GM23338 (cell line): ENCODE results near the gene HJURP. TPM values are rescaled to one million over a fixed set of nuclear protein-coding genes. Genes with fewer than 3 reads are reported as not detected.

ENCODE experiments used
- ATAC-seq: fragments of 200-7000 bp; cut with Tn5 transposase; 3 replicates; pipeline ENCODE4 v1.9.1; 2020
- DNase-seq: peaks from one replicate; pipeline ENCODE4 v3.0.0-alpha.2; 2015; ENCODE audit warnings: low spot score
- H2AFZ ChIP-seq: fragments of 200-600 bp; sonication (generic); 2 replicates; pipeline ENCODE4 v1.8.0; 2016; ENCODE audit warnings: antibody characterized with exemption, mild to moderate bottlenecking, moderate library complexity
- H3F3A ChIP-seq: fragments of 200-600 bp; sonication (generic); replicated peaks from 2 replicates; pipeline ENCODE4 v1.8.0; 2017; ENCODE audit warnings: antibody characterized with exemption, mixed run types, low read depth
- H3K27ac ChIP-seq: fragments of 200-600 bp; sonication (generic); 2 replicates; pipeline ENCODE4 v1.6.1; 2016; ENCODE audit warnings: low read depth
- H3K27me3 ChIP-seq: fragments of 200-600 bp; sonication (generic); 2 replicates; pipeline ENCODE4 v1.8.0; 2016; ENCODE audit warnings: mild to moderate bottlenecking, mixed run types, moderate library complexity; ENCODE audit not compliant: insufficient read depth
- H3K36me3 ChIP-seq: fragments of 200-600 bp; sonication (generic); 2 replicates; pipeline ENCODE4 v1.8.0; 2016; ENCODE audit warnings: mild to moderate bottlenecking; ENCODE audit not compliant: insufficient read depth
- H3K4me1 ChIP-seq: fragments of 200-600 bp; sonication (generic); 2 replicates; pipeline ENCODE4 v1.8.0; 2016; ENCODE audit warnings: mild to moderate bottlenecking, moderate library complexity; ENCODE audit not compliant: insufficient read depth
- H3K4me2 ChIP-seq: fragments of 200-600 bp; sonication (generic); 2 replicates; pipeline ENCODE4 v1.7.1; 2017; ENCODE audit warnings: mixed run types
- H3K4me3 ChIP-seq: fragments of 200-600 bp; sonication (generic); 2 replicates; pipeline ENCODE4 v1.6.1; 2016; ENCODE audit warnings: mixed run types
- H3K79me2 ChIP-seq: fragments of 200-600 bp; sonication (generic); replicated peaks from 2 replicates; pipeline ENCODE4 v1.8.0; 2017; ENCODE audit warnings: mild to moderate bottlenecking; ENCODE audit not compliant: insufficient read depth
- H3K9me2 ChIP-seq: fragments of 200-600 bp; sonication (generic); 2 replicates; pipeline ENCODE4 v1.8.0; 2017; ENCODE audit not compliant: insufficient read depth
- H4K20me1 ChIP-seq: fragments of 200-600 bp; sonication (generic); replicated peaks from 2 replicates; pipeline ENCODE4 v1.8.0; 2017; ENCODE audit warnings: mild to moderate bottlenecking; ENCODE audit not compliant: insufficient read depth
- H3K27ac Mint-ChIP-seq: 2 replicates; pipeline ENCODE4 v1.8.0; 2020; ENCODE audit warnings: inconsistent platforms, mild to moderate bottlenecking, moderate library complexity, mixed read lengths
- H3K27me3 Mint-ChIP-seq: 3 replicates; pipeline ENCODE4 v1.8.0; 2022; ENCODE audit warnings: low read depth, mild to moderate bottlenecking, moderate library complexity, mixed read lengths, inconsistent platforms; ENCODE audit not compliant: insufficient read depth, poor library complexity
- H3K36me3 Mint-ChIP-seq: 3 replicates; pipeline ENCODE4 v1.8.0; 2021; ENCODE audit warnings: low read depth, mild to moderate bottlenecking, inconsistent platforms, moderate library complexity, mixed read lengths
- H3K4me1 Mint-ChIP-seq: 3 replicates; pipeline ENCODE4 v1.8.0; 2020; ENCODE audit warnings: mild to moderate bottlenecking, inconsistent platforms, mixed read lengths
- H3K4me3 Mint-ChIP-seq: 3 replicates; pipeline ENCODE4 v1.8.0; 2021; ENCODE audit warnings: moderate library complexity, mild to moderate bottlenecking, inconsistent platforms, mixed read lengths
- H3K9me3 Mint-ChIP-seq: 3 replicates; pipeline ENCODE4 v1.8.0; 2020; ENCODE audit warnings: moderate library complexity, mild to moderate bottlenecking, inconsistent platforms, mixed read lengths
- EZH2 ChIP-seq: fragments of 200-600 bp; sonication (generic); IDR thresholded peaks from one replicate; pipeline ENCODE4 v1.8.0; 2017; ENCODE audit warnings: antibody characterized with exemption, mild to moderate bottlenecking, low read depth; ENCODE audit not compliant: unreplicated experiment
- EZH2phosphoT487 ChIP-seq: fragments of 200-600 bp; sonication (generic); IDR thresholded peaks from one replicate; pipeline ENCODE4 v1.8.1; 2018; ENCODE audit warnings: antibody characterized with exemption; ENCODE audit not compliant: unreplicated experiment
- NANOG ChIP-seq: IDR thresholded peaks from 2 replicates; pipeline ENCODE4 v1.6.1; 2016; ENCODE audit warnings: antibody characterized with exemption, borderline replicate concordance
- ZNF331 ChIP-seq: fragments of 250-450 bp; sonication (Bioruptor Pico); IDR thresholded peaks from 2 replicates; pipeline ENCODE4 v1.5.0; 2020; ENCODE audit warnings: low read depth, mild to moderate bottlenecking, moderate library complexity
- polyA plus RNA-seq: library from polyadenylated mRNA; unstranded; fragments of >200 nt; fragmentation: Nextera tagmentation; extraction: Ambion mirVana; gene quantifications from 2 replicates; pipeline ENCODE4 v1.2.1, GENCODE V29; 2016
- total RNA-seq: library from RNA; depleted of rRNA; stranded (reverse); fragments of >200 nt; shearing (Covaris generic); gene quantifications from 2 replicates; pipeline ENCODE4 v1.2.3, GENCODE V29; 2014
- TF ChIP-seq, protein P1 (sequence below), 2 experiments: fragments of 200-600 bp in 1 of 2; sonication (generic) in 1 of 2; conservative IDR thresholded peaks; 2 replicates each; pipeline versions ENCODE4 v1.5.1 to v1.6.1; 2016 to 2017; ENCODE audit warnings: antibody characterized with exemption in 2 of 2, low read depth in 2 of 2, mild to moderate bottlenecking in 2 of 2, moderate library complexity in 1 of 2
- TF ChIP-seq, protein P2 (sequence below): fragments of 250-450 bp; sonication (Bioruptor Pico); IDR thresholded peaks from 2 replicates; pipeline ENCODE4 v1.5.0; 2020; ENCODE audit warnings: mild to moderate bottlenecking, moderate library complexity

Gene HJURP
- total and polyA plus RNA-seq, 2 experiments from 2014 or later: 42.9 to 49.2 TPM

GRCh38 chr2:233802132-233802815 is 52.1 kb downstream of the HJURP start:
- Mint-ChIP-seq H3K36me3 (no peaks in the 10 kb centered on the region; the same call in 2 of the 3 replicates), H3K9me3 (peaks cover 19% of the 10 kb centered on the region), H3K4me1 (no peaks in the 10 kb centered on the region), H3K4me3 (no peak overlapping the region), H3K27ac (no peak overlapping the region), H3K27me3 (peaks cover 3% of the 10 kb centered on the region)
- DNase-seq (no peak), ATAC-seq (no peak)
- TF ChIP-seq EZH2phosphoT487 (no peak), NANOG (no peak), EZH2 (no peak), ZNF331 (CRISPR knock-in tag) (no peak)
- TF ChIP-seq, protein P1, sequence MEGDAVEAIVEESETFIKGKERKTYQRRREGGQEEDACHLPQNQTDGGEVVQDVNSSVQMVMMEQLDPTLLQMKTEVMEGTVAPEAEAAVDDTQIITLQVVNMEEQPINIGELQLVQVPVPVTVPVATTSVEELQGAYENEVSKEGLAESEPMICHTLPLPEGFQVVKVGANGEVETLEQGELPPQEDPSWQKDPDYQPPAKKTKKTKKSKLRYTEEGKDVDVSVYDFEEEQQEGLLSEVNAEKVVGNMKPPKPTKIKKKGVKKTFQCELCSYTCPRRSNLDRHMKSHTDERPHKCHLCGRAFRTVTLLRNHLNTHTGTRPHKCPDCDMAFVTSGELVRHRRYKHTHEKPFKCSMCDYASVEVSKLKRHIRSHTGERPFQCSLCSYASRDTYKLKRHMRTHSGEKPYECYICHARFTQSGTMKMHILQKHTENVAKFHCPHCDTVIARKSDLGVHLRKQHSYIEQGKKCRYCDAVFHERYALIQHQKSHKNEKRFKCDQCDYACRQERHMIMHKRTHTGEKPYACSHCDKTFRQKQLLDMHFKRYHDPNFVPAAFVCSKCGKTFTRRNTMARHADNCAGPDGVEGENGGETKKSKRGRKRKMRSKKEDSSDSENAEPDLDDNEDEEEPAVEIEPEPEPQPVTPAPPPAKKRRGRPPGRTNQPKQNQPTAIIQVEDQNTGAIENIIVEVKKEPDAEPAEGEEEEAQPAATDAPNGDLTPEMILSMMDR (conservative IDR thresholded peaks at IDR 0.05; ENCODE audit: low read depth in 2 of 2): no peak
- TF ChIP-seq, protein P2, sequence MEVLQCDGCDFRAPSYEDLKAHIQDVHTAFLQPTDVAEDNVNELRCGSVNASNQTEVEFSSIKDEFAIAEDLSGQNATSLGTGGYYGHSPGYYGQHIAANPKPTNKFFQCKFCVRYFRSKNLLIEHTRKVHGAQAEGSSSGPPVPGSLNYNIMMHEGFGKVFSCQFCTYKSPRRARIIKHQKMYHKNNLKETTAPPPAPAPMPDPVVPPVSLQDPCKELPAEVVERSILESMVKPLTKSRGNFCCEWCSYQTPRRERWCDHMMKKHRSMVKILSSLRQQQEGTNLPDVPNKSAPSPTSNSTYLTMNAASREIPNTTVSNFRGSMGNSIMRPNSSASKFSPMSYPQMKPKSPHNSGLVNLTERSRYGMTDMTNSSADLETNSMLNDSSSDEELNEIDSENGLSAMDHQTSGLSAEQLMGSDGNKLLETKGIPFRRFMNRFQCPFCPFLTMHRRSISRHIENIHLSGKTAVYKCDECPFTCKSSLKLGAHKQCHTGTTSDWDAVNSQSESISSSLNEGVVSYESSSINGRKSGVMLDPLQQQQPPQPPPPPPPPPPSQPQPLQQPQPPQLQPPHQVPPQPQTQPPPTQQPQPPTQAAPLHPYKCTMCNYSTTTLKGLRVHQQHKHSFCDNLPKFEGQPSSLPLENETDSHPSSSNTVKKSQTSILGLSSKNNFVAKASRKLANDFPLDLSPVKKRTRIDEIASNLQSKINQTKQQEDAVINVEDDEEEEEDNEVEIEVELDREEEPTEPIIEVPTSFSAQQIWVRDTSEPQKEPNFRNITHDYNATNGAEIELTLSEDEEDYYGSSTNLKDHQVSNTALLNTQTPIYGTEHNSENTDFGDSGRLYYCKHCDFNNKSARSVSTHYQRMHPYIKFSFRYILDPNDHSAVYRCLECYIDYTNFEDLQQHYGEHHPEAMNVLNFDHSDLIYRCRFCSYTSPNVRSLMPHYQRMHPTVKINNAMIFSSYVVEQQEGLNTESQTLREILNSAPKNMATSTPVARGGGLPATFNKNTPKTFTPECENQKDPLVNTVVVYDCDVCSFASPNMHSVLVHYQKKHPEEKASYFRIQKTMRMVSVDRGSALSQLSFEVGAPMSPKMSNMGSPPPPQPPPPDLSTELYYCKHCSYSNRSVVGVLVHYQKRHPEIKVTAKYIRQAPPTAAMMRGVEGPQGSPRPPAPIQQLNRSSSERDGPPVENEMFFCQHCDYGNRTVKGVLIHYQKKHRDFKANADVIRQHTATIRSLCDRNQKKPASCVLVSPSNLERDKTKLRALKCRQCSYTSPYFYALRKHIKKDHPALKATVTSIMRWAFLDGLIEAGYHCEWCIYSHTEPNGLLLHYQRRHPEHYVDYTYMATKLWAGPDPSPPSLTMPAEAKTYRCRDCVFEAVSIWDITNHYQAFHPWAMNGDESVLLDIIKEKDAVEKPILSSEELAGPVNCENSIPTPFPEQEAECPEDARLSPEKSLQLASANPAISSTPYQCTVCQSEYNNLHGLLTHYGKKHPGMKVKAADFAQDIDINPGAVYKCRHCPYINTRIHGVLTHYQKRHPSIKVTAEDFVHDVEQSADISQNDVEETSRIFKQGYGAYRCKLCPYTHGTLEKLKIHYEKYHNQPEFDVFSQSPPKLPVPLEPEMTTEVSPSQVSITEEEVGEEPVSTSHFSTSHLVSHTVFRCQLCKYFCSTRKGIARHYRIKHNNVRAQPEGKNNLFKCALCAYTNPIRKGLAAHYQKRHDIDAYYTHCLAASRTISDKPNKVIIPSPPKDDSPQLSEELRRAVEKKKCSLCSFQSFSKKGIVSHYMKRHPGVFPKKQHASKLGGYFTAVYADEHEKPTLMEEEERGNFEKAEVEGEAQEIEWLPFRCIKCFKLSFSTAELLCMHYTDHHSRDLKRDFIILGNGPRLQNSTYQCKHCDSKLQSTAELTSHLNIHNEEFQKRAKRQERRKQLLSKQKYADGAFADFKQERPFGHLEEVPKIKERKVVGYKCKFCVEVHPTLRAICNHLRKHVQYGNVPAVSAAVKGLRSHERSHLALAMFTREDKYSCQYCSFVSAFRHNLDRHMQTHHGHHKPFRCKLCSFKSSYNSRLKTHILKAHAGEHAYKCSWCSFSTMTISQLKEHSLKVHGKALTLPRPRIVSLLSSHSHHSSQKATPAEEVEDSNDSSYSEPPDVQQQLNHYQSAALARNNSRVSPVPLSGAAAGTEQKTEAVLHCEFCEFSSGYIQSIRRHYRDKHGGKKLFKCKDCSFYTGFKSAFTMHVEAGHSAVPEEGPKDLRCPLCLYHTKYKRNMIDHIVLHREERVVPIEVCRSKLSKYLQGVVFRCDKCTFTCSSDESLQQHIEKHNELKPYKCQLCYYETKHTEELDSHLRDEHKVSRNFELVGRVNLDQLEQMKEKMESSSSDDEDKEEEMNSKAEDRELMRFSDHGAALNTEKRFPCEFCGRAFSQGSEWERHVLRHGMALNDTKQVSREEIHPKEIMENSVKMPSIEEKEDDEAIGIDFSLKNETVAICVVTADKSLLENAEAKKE (CRISPR knock-in tag): no peak
- no peaks in the 10 kb centered on the region for H4K20me1 ChIP-seq
- H3K27ac ChIP-seq: no peak overlapping the region
- H3K27me3 ChIP-seq: no peaks in the 10 kb centered on the region
- no peaks in the 10 kb centered on the region for H3K79me2 ChIP-seq
- H3F3A ChIP-seq: no peaks in the 10 kb centered on the region
- no peak overlapping the region for H3K4me2 ChIP-seq
- H2AFZ ChIP-seq: no peak overlapping the region
- no peaks in the 10 kb centered on the region for H3K36me3 ChIP-seq
- no peaks in the 10 kb centered on the region for H3K9me2 ChIP-seq
- no peaks in the 10 kb centered on the region for H3K4me1 ChIP-seq
- H3K4me3 ChIP-seq: no peak overlapping the region
